Stimulated activated CD4-positive, alpha-beta T cell treated with anti-CD3 and anti-CD28 coated beads, Interleukin-2, amount 100 ng/mL, for 24 hours (primary cell): ENCODE measurements around the gene PTPRN2.

Experiments used
- DNase-seq, 2 donors: peaks; one replicate each; pipeline ENCODE4 v3.0.0-alpha.2; 2020

PTPRN2 gene

GRCh38 chr7:158072991-158073730 lies 514.5 kb downstream of the PTPRN2 start:
- DNase-seq, result no peak

GRCh38 chr7:158070222-158070920 lies 517.3 kb downstream of the PTPRN2 start:
- no peak for DNase-seq

- no peak for DNase-seq
Observed at GRCh38 chr7:158068853-158069252, 518.8 kb downstream of the PTPRN2 start.

- DNase-seq, result no peak
Observed at GRCh38 chr7:158067931-158068482, 519.6 kb downstream of the PTPRN2 start.

- no peak for DNase-seq
Observed at GRCh38 chr7:158067219-158067930, 520.2 kb downstream of the PTPRN2 start.

GRCh38 chr7:158066085-158066484 lies 521.5 kb downstream of the PTPRN2 start:
- no peak for DNase-seq

- DNase-seq, result no peak
Observed at GRCh38 chr7:158065340-158065739, 522.3 kb downstream of the PTPRN2 start.

GRCh38 chr7:158064631-158065030 lies 523.0 kb downstream of the PTPRN2 start:
- no peak for DNase-seq

GRCh38 chr7:158063850-158064610 lies 523.6 kb downstream of the PTPRN2 start:
- DNase-seq, result no peak

GRCh38 chr7:158062661-158063060 lies 525.0 kb downstream of the PTPRN2 start:
- no peak for DNase-seq

GRCh38 chr7:158061884-158062656 lies 525.6 kb downstream of the PTPRN2 start:
- no peak for DNase-seq

- DNase-seq, result no peak
Observed at GRCh38 chr7:158061026-158061630, 526.5 kb downstream of the PTPRN2 start.

- DNase-seq, result no peak
Observed at GRCh38 chr7:158060216-158060615, 527.4 kb downstream of the PTPRN2 start.

- DNase-seq, result no peak
Observed at GRCh38 chr7:158057446-158057845, 530.2 kb downstream of the PTPRN2 start.

GRCh38 chr7:158056761-158057160 lies 530.9 kb downstream of the PTPRN2 start:
- DNase-seq, result no peak

GRCh38 chr7:158055726-158056510 lies 531.7 kb downstream of the PTPRN2 start:
- DNase-seq, result no peak

- DNase-seq, result no peak
Observed at GRCh38 chr7:158054611-158055010, 533.0 kb downstream of the PTPRN2 start.

GRCh38 chr7:158054081-158054480 lies 533.5 kb downstream of the PTPRN2 start:
- no peak for DNase-seq

- no peak for DNase-seq
Observed at GRCh38 chr7:158053183-158053915, 534.3 kb downstream of the PTPRN2 start.
